ENCODE results near the gene CD248. TPM values are rescaled to one million over a fixed set of nuclear protein-coding genes. Genes with fewer than 3 reads are reported as not detected.

Gene CD248
- total RNA-seq, 2 donors from 2014 or later = 4.9 to 8.8 TPM

DNA sequence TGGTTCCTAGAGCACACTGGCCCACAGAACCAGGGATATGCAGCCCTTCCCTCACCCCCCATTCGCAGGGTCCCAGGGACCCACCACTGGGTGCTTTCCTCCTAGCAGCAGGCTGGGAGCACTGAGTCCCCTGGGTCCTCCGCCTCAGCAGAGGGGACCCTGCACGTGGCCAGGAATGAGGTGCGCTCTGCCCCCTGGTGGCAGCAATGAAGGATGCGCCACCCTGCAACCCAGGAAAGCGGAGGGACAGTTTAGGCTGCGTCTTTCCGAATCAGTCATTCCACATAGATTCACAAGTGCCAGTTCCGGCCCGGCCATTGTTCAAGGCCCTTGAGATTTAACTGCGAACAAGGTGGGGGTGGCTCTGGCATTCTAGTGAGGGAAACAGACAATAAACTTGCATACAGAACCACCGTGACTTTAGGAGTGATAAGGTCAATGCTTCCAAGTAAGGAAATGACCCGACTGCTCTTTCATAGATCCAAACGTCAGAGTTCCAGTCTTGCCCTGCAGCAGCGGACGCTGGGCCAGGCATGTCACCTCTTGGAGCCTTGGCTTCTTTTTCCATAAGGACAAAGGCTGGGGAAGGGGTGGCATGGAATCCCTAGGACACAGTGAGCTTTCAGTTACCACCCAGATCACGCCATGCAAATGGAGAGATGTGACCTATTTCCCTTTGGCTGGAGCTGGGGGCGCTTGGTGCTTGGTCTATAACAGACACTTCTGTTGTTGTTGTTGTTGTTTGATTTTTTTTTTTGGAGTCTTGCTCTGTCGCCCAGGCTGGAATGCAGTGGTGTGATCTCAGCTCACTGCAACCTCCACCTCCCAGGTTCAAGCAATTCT is 11.7 kb upstream of the CD248 start:
- peak overlapping the region; percentile 15 for H3K27ac ChIP-seq
- no peaks in the 10 kb centered on the region for H3K9me3 ChIP-seq
- peaks cover 14% of the 10 kb centered on the region for H3K4me1 ChIP-seq
- intact Hi-C loops (cut with DNase I) = loop anchor here (5.0 kb wide), 1 partner anchor 59 kb away; no protein-coding TSS in a partner anchor
- peak overlapping the region in 1 of 2 donors; percentile 47 for H3K9ac ChIP-seq (ENCODE audit: low read depth in 2 of 2, low read length in 2 of 2)
- H3K27me3 ChIP-seq = no peaks in the 10 kb centered on the region
- H3K36me3 ChIP-seq = no peaks in the 10 kb centered on the region
- TF ChIP-seq, protein P1, sequence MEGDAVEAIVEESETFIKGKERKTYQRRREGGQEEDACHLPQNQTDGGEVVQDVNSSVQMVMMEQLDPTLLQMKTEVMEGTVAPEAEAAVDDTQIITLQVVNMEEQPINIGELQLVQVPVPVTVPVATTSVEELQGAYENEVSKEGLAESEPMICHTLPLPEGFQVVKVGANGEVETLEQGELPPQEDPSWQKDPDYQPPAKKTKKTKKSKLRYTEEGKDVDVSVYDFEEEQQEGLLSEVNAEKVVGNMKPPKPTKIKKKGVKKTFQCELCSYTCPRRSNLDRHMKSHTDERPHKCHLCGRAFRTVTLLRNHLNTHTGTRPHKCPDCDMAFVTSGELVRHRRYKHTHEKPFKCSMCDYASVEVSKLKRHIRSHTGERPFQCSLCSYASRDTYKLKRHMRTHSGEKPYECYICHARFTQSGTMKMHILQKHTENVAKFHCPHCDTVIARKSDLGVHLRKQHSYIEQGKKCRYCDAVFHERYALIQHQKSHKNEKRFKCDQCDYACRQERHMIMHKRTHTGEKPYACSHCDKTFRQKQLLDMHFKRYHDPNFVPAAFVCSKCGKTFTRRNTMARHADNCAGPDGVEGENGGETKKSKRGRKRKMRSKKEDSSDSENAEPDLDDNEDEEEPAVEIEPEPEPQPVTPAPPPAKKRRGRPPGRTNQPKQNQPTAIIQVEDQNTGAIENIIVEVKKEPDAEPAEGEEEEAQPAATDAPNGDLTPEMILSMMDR (IDR thresholded peaks at IDR 0.05) = peak; percentile 96
- H3K4me3 ChIP-seq = no peak overlapping the region
- peak; percentile 80 for DNase-seq

DNA sequence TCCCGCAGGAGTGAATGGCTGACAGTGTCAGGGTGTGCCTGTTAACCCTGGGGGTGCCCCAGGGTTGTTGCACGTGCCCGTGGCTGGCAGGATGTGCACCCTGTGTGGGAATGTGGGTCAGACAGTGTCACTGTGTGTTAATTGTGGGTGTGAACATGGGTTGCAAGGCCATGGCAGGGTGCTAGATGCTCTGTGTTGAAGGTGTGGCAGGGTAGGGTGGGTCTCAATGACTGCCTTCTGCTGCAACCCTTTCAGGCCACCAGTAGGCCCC is 11.1 kb upstream of the CD248 start:
- intact Hi-C loops (cut with DNase I) = loop anchor here (5.0 kb wide), 1 partner anchor 59 kb away; no protein-coding TSS in a partner anchor
- Histone ChIP-seq H3K36me3 (no peaks in the 10 kb centered on the region), H3K27me3 (no peaks in the 10 kb centered on the region), H3K9ac (ENCODE audit: low read depth in 2 of 2, low read length in 2 of 2) (peak overlapping the region in 1 of 2 donors; percentile 47), H3K9me3 (no peaks in the 10 kb centered on the region), H3K4me1 (peaks cover 14% of the 10 kb centered on the region), H3K27ac (peak overlapping the region; percentile 15), H3K4me3 (no peak overlapping the region)
- no peak for DNase-seq
- TF ChIP-seq, protein P1 (IDR thresholded peaks at IDR 0.05) = no peak

DNA sequence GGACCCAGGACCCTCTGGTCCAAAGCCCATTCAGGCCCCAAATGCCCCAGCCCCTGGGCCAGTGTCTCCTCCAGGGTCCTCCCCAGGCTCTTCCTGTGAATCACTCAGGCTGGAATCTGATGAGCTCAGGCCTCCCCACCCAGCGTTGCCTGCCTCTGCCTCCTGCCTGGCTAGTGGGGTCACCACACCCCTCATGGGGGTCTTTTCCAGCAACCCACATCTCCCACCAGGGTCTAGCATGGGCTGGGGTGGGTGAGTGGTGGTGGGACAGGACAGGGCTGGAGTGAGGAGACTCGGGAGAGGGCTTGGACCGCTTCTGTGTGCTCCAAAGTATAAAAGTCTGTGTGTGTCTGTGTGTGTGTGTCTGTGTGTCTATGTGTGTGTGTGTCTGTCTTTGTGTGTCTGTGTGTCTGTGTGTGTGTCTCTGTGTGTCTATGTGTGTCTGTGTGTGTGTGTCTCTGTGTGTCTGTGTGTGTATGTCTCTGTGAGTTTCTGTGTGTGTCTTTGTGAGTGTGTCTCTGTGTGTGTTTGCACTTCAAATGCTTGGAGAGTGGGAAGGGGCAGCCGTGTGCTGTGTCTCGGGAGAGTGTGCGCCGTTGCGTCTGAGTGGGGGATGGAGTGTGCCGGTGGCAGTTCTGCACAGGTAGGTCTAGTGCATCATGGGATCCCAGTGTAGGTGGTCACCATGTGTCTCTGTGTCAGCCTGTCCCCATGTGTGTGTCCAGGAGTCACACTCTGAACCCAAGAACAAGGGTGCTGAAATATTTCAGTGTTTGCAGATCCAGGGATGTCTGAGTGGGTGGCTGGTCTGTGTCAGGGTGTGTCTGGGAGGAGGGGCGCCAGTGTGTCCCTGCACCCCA is 10.6 kb upstream of the CD248 start:
- intact Hi-C loops (cut with DNase I) = loop anchor here (5.0 kb wide), 1 partner anchor 60 kb away; no protein-coding TSS in a partner anchor
- Histone ChIP-seq H3K27ac (no peak overlapping the region), H3K9ac (ENCODE audit: low read depth in 2 of 2, low read length in 2 of 2) (peak overlapping the region in 1 of 2 donors; percentile 55), H3K4me3 (no peak overlapping the region), H3K27me3 (no peaks in the 10 kb centered on the region), H3K4me1 (peaks cover 14% of the 10 kb centered on the region), H3K9me3 (no peaks in the 10 kb centered on the region), H3K36me3 (no peaks in the 10 kb centered on the region)
- TF ChIP-seq, protein P1 (IDR thresholded peaks at IDR 0.05) = no peak
- no peak for DNase-seq

DNA sequence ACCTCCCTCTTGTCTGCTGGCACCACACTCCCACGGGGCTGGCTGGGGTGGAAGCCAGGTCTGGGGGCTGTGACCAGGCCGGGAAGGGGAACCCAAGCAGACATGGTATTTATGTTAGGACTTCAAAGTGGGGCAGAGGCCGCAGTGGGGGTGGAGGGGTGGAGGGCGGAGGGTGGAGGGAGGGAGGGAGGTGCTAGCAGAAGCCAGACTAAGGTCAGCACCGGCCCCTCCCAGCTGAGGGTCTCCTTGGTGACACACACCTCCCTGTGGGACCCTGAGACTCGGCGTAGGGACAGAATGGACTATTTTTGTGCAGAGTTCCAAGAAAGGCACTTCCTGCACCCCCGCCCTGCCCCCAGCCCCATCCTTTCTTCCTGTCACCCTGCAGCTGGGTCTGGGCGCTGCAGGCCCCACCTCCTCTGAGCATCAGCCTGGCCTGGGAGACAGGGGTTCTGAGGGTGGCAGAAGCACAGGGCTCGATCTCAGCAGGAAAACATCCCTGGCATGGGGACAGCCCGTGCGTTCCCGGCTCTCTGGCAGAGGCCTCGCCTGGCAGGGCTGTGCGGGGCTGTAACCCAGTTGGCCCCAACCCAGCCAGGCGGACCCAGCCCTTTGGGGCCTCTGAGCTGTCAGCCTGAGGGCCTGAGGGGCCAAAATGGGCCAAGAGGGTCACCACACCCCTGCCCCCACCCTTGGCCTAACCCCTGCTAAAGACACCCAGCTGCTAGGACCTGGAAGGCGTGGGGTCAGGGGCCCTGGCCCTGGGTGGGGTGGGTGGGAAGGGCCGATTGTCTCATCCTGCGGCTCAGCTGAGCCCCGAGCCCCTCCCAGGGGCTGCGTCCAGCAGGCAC is 9.6 kb upstream of the CD248 start:
- no peak overlapping the region for H3K27ac ChIP-seq
- DNase-seq = no peak
- H3K27me3 ChIP-seq = no peaks in the 10 kb centered on the region
- H3K9ac ChIP-seq (ENCODE audit: low read depth in 2 of 2, low read length in 2 of 2) = no peak overlapping the region
- TF ChIP-seq, protein P1 (IDR thresholded peaks at IDR 0.05) = no peak
- H3K9me3 ChIP-seq = no peaks in the 10 kb centered on the region
- H3K36me3 ChIP-seq = no peaks in the 10 kb centered on the region
- H3K4me3 ChIP-seq = no peak overlapping the region
- peaks cover 14% of the 10 kb centered on the region for H3K4me1 ChIP-seq
- intact Hi-C loops (cut with DNase I) = loop anchor here (5.0 kb wide), 1 partner anchor 61 kb away; no protein-coding TSS in a partner anchor

DNA sequence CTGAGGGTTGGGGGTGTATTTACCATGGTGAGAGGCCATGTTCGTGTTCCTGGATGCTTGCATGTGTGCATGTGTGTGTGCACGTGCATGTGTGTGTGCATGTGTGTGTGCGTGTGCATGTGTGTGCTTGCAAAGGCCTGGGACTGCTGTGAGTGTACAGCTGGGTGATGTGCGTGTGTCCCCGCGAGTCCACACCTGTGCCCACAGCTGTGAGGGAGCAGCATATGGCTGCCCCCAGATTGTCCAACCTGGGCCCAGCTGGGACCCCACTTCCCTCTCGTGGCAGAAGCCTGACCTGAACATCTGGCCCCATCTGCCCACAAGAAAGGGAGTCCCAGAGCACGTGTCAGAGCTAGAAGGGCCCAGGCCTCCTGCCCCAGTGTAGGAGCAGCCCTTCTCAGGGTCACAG is 8.4 kb upstream of the CD248 start:
- no peak for DNase-seq
- Histone ChIP-seq H3K9me3 (no peaks in the 10 kb centered on the region), H3K9ac (ENCODE audit: low read depth in 2 of 2, low read length in 2 of 2) (no peak overlapping the region), H3K27ac (no peak overlapping the region), H3K4me1 (peaks cover 14% of the 10 kb centered on the region), H3K27me3 (no peaks in the 10 kb centered on the region), H3K36me3 (no peaks in the 10 kb centered on the region), H3K4me3 (no peak overlapping the region)
- TF ChIP-seq, protein P1 (IDR thresholded peaks at IDR 0.05) = no peak
- intact Hi-C loops (cut with DNase I) = loop anchor here (5.0 kb wide), 1 partner anchor 62 kb away; no protein-coding TSS in a partner anchor

All from colonic mucosa (tissue), 4 donors.